H54 (cell line): Measurements from ENCODE around the gene PPARA.
A peak's percentile ranks its signal among the peaks of the same experiment; 100 is the strongest.

ENCODE experiments used
- DNase-seq: peaks from one replicate; pipeline ENCODE4 v3.0.0; 2011; ENCODE audit warnings: low spot score, mixed read lengths; ENCODE audit not compliant: insufficient read length
- FAIRE-seq: peaks from 3 replicates; lab custom pipeline; 2011; peaks lifted over from hg19 to GRCh38; lab: Jason Lieb, UNC
- POLR2A ChIP-seq: IDR thresholded peaks from 2 replicates; pipeline ENCODE4 v1.6.1; 2011; ENCODE audit warnings: low read depth, mild to moderate bottlenecking, low read length

PPARA gene

DNA sequence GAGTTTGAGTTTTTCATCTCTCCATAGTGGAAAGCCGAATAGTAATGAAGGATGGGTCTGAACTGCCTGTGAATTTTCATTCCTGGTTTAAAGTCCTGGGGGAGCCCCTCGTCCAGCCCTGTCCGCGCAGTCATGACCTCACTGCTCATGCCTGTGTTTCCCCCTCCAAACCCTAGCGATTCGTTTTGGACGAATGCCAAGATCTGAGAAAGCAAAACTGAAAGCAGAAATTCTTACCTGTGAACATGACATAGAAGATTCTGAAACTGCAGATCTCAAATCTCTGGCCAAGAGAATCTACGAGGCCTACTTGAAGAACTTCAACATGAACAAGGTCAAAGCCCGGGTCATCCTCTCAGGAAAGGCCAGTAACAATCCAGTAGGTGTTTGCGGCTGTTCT, 69.3 kb downstream of the PPARA start:
- no peak for TF ChIP-seq POLR2A
- no peak for FAIRE-seq
- DNase-seq = no peak

DNA sequence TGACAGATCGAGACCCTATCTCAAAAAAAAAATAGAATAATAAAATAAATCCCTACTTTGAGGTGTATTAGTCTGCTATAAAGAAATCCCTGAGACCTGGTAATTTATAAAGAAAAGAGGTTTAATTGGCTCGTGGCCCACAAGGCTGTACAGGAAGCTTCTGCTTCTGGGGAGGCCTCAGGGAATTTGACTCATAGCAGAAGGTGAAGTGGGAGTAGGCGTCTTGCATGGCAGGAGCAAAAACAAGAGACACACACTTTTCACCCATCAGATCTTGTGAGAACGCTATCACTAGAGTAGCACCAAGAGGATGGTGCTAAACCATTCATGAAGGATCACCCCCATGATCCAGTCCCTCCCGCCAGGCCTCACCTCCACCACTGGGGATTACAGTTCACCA, 70.6 kb downstream of the PPARA start:
- no peak for DNase-seq
- no peak for FAIRE-seq
- no peak for TF ChIP-seq POLR2A

DNA sequence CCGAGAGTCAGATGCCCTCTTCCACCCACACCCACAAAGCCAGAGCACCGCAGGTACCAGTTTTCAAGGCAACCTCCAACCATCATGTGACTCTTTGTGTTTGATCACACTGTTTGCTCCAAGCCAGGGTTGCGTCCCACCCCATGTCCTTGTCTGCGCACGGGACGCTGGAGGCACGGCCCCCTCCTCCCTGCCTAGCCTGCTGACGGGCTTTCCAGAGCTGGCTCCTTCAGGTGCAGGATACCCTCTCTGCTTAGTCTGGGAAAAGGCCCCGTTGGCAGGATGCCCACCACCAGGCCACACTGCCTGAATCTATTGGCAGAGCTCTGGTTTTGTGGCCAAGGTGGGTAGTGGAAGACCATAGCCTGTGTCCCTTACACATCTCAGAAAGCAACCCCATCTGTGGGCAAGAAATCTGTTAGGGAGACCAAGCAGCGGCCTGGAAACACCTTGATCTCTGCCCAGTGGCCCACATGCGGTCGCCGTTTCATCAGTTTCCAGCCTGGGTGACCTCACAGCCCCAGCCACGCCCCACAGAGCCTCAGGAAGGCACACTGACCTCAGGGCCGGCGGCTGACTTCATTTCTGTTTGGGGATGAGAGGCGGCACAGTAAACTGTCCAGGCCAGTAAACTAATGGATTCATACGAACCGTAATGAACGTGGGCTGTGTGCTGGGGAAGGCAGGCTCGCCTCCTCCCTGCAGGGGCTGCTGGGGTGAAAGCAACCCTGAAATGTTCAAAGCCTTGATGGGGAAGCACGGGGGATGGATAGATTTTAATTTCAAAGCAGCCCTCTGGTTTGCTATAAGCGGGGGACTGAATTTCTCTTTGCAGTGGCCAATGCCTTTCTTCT, 73.9 kb downstream of the PPARA start:
- FAIRE-seq (no peak), DNase-seq (no peak)
- no peak for TF ChIP-seq POLR2A

DNA sequence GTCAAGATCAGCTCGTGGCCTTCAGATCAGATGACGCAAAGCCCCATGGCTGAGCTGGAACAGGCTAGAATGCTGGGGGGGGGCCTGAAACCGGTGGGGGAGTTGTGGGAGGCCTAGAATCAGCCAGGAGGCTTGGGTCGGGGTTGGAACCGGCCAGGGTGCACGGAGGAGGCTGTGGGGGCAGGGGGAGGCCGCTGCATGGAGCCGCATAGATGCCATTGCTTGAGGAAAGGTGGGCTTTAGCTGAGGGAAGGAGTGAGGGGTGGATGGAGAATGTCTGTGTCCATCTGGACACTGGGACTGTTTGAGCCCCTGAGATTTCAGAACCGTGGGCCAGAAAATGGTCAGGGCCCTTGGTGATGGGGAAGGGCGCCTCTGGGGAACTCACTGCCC, 74.6 kb downstream of the PPARA start:
- no peak for DNase-seq
- FAIRE-seq = no peak
- no peak for TF ChIP-seq POLR2A

DNA sequence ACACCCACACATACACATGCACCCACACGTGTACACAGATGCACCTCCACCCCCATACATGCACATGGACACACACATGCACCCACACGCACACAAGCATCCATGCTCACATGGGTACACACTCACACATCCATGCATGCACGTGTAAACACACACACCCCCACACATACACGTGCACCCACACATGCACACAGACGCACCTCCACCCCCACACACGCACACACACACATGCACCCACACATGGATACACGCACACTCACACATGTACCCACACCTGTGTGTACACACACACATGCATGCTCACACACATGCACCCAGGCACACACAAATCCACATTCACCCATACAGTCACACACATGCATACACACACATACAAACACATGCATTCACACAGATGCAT, 75.3 kb downstream of the PPARA start:
- TF ChIP-seq POLR2A = no peak
- DNase-seq = no peak
- FAIRE-seq = no peak

DNA sequence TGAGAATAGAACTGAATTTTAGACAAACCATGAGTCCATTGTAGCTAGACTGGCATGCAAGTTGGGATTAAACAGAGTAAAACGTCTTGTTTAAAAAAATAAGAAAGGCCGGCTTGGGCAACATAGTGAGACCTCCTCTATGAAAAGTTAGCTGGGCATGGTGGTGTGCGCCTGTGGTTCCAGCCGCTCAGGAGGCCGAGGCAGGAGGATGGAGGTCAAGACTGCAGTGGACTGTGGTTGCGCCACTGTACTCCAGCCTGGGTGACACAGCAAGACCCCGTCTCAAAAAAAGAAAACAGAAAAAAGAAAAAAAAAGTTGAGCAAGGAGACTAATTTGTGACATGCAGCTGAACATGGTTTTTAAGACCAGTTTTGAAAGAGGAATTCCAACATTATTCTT, 76.3 kb downstream of the PPARA start:
- FAIRE-seq (no peak), DNase-seq (no peak)
- no peak for TF ChIP-seq POLR2A

DNA sequence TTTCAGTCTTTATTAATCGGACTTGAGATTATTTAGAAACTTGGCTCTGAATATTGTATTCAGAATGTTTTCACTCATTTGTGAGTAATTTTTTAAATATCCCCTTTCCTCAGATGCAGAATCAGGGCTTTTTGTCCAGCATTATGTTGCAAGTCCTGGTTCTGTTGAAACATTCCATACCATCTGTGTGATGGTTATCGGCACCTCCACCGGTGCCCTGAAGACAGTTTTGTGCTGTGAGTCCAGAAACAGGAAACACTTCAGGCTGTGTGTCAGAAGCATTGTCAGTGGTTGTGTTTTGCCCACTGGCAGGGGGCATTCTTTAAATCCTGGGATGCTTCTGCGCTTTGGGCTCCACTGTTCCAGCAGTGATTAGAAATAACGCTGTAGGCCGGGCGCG, 79.4 kb downstream of the PPARA start:
- DNase-seq = no peak
- no peak for FAIRE-seq
- TF ChIP-seq POLR2A = no peak

DNA sequence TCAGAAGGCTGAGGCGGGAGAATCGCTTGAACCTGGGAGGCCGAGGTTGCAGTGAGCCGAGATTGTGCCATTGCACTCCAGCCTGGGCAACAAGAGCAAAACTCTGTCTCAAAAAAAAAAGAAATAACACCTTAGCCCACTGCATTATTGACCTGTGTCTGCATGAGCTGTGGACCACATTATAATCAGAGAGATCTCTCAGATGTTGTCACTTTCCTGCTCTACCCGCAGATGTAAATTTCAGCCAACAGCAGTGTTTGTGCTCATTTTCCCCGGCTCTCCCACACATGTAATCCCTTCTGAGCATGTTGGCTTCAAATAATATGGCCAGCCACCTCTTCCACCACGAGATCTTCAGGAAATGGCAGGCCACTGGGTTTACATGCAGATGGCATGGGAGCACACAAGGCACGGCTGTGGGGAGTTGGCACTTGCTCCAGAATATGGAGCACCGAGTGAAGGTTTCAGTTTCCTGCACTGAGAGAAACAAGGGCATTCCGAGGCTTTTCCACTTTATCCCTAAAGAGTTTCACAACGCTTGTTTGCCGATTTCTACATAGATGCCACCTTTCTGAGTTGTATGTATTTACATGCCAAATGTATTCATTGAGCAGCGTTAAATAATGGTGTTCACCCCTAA, 80.1 kb downstream of the PPARA start:
- no peak for DNase-seq
- FAIRE-seq = no peak
- TF ChIP-seq POLR2A = no peak

DNA sequence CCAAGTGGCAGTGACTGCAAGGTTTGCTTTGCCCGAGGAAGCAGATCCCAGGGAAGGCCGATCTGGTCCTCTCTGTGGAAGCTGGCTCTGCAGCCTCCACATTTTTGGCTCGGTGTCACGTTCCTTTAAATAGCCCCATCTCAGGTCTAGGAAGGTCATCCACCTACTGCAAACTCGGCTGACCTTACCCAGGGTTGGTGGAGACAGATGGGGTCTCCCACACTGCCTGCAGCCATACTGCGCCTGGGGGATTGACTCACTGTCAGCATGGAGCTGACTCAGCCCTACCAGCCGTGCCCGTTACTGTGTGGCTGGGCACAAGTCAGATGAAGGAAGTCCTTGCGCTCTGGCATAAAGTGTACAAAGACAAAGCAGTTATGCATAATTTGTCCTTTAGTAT, 82.9 kb downstream of the PPARA start:
- FAIRE-seq = peak; percentile 88
- DNase-seq = peak; percentile 73
- TF ChIP-seq POLR2A = no peak

DNA sequence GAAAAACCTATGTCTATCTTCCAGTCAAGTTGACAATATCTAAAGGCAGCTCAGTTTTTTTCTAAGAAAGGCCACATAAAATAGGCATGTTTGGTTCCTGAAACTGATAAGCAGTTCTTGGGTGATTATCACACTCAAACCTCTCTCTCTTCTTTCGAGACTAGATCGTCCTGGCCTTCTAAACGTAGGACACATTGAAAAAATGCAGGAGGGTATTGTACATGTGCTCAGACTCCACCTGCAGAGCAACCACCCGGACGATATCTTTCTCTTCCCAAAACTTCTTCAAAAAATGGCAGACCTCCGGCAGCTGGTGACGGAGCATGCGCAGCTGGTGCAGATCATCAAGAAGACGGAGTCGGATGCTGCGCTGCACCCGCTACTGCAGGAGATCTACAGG, 84.6 kb downstream of the PPARA start:
- no peak for FAIRE-seq
- DNase-seq = no peak
- no peak for TF ChIP-seq POLR2A

DNA sequence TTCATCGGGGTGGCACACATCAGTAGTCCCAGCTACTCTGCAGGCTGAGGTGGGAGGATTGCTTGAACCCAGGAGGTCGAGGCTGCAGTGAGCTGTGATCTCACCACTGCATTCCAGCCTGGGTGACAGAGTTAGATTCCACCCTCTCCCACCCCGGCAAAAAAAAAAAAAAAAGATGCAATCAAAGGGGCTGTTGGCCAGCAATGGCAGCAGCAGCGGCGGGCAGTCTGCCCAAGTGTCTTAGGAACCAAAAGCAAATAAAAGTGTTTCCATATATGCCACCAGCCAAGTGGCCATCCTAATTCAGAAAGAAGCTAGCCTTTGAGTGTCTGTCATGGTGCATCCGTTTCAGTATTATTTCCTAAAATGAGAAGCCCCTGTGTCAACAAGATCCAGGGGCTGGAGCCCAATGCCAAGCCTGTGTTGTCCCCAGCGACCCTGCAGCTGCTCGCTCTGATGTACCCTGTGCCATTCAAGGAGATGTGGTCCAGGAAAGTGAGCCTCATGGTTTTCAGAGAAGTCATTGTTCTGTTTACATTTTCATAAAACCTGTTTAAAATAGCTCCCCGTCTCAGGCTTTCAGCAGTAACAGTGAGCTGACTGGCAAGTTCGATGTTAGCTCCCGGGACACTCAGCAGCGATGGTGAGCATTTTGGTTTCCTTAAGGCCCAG, 87.3 kb downstream of the PPARA start:
- no peak for FAIRE-seq
- no peak for DNase-seq
- no peak for TF ChIP-seq POLR2A

DNA sequence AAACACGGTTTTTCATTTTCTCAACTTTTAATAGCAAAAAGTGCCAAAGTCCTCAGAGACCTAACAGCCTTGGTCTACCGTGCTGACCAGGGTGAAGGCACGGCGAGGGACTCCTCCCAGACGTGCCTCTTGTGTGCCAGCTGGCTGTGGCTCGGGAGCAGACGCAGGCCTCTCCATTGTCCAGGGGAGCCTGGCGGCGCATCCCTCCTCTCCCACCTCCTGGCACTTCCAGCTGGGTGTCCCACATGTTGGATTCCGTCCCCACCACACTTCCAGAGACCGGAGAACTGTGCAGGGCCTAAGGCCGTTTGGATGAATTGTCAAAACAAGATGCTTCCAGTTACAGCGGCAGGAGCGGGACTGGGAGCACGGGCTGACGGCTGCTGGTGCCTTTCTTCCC, 88.2 kb downstream of the PPARA start:
- DNase-seq = no peak
- FAIRE-seq = no peak
- TF ChIP-seq POLR2A = no peak

DNA sequence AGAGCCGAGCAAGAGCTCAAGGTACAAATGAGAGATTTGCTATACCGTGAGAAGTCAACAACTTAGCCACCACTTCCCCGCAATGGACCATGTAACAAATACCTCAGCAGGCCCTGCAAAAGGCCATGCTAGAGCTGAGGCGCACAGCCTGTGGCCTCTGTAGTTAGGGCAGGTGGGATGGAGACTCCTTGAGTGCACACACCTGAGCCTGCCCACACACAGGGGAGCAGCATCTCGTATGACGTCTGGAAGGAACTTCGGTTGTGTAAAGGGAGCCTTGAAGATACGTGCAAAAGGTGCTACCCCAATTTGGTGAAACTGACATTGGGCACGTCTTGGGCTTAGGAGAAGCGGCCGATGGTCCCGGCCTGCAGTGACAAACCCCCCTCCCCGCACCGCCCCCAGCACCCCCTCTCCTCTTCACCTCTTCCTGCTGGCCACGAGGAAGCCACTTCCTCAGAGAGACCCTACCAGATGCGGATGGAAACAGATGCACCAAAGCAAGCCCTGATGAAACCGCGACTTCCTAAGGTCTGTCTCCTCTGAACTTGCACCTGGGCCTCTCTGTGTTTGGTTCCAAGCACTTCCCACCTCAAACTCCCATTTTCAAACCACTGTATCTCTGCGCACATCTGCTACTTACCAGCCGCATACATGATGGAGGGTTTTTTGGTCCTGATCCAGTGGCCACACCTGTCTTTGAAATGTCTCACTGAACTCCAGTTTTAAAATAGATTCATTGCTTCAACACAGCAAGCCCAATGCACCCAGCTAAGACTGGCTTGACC, 89.1 kb downstream of the PPARA start:
- DNase-seq = no peak
- TF ChIP-seq POLR2A = no peak
- no peak for FAIRE-seq

DNA sequence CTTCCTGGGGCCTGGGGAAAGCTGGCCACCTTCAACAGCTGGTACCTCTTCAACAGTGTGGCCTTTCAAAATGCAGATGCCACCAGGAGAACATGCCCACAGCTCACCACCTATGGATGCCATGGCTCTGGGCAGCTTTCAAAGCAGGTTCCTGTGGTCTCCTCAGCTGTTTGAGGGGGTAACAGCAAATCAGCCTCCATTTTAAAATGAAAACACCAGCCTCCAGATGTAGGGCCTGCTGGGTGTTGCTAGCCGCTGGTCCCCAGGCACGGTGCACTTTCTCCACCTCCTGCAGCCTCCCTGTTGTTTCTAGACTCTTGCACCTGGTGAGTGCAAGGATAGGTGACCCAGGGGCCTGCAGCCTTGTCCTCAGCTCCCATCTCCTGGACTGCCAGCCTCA, 89.7 kb downstream of the PPARA start:
- no peak for FAIRE-seq
- DNase-seq = no peak
- no peak for TF ChIP-seq POLR2A
